Measurements from ENCODE around the gene ABCC2.
"Not testable (repeated sequence)": the region's sequence is repeated elsewhere in the genome, so short reads cannot be mapped to it uniquely, and the experiment has no call there.

Gene ABCC2

DNA sequence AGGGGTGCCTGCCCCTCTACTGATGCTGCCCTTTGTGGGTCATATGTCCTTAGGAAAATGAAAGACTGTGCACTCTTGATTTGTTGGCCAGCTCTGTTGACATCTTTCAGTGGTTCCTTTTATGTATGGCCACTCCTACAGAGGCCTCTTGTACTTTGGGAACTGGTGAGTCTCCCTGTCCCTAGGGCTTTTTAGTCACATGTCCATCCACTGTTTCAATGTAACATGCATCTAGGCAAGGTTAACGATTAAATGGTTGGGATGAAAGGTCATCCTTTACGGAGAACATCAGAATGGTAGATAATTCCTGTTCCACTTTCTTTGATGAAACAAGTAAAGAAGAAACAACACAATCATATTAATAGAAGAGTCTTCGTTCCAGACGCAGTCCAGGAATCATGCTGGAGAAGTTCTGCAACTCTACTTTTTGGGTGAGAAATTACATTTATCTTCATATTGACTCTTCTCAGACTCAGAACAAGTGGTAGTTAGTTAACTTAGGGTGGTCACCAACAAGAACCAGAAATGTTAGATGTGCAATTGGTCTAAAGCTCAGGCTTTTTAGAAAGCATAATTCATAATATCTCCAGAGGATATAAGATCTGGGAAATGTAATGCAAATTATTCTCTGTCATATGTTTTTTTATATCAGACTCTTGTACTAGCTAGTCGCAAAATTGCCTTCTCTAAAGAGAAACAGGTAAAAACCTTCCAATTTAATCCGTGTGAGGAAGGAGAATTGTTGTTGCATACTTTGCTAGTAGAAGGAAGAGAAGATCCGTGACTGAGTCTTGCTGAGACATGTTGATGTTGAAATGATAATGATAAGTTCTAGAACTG lies at the start of gene ABCC2:
Gene ABCC2 (plus strand): TSS at position 194 of the 840 bp plus-strand sequence. CDS start 205 bp downstream, at position 399.
- DNase-seq (ENCODE audit: low spot score) = no peak
- no peak for TF ChIP-seq CTCF (IDR thresholded peaks at IDR 0.05; ENCODE audit: extremely low read depth, insufficient read depth, missing control alignments)
- in situ Hi-C loops (cut with MboI; ENCODE audit: low pct_unique_long_range_greater_than_20kb, low sequenced_read_pairs, unreplicated experiment) = no loop called here

- in situ Hi-C loops (cut with MboI; ENCODE audit: low pct_unique_long_range_greater_than_20kb, low sequenced_read_pairs, unreplicated experiment) = no loop called here
These were observed 49.1 kb upstream of the ABCC2 start for GRCh38 chr10:99733366-99733765.

DNA sequence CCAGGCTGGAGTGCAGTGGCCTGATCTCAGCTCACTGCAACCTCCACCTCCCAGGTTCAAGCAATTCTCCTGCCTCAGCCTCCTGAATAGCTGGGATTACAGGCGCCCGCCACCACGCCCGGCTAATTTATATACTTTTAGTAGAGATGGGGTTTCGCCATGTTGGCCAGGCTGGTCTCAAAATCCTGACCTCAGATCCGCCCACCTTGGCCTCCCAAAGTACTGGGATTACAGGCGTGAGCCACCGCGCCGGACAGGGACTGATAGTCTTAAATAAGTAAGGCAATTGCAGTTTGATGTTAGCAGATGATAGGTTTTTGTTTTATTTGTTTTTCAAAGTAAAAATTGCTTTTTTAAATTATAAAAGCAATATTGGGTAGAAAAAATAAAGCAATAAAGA lies 48.3 kb upstream of the ABCC2 start:
- DNase-seq (ENCODE audit: low spot score); in situ Hi-C loops (cut with MboI; ENCODE audit: low pct_unique_long_range_greater_than_20kb, low sequenced_read_pairs, unreplicated experiment): not testable (repeated sequence)

More at GRCh38 chr10:99733366-99733765, 49.1 kb upstream of the ABCC2 start:
- DNase-seq (ENCODE audit: low spot score) = no peak
- no peak for TF ChIP-seq CTCF (IDR thresholded peaks at IDR 0.05; ENCODE audit: extremely low read depth, insufficient read depth, missing control alignments)

GRCh38 chr10:99740260-99740659 lies 42.2 kb upstream of the ABCC2 start:
- no peak for TF ChIP-seq CTCF (IDR thresholded peaks at IDR 0.05; ENCODE audit: extremely low read depth, insufficient read depth, missing control alignments)
- no peak for DNase-seq (ENCODE audit: low spot score)
- in situ Hi-C loops (cut with MboI; ENCODE audit: low pct_unique_long_range_greater_than_20kb, low sequenced_read_pairs, unreplicated experiment) = no loop called here

GRCh38 chr10:99740933-99741559 lies 41.4 kb upstream of the ABCC2 start:
- TF ChIP-seq CTCF (IDR thresholded peaks at IDR 0.05; ENCODE audit: extremely low read depth, insufficient read depth, missing control alignments) = no peak
- in situ Hi-C loops (cut with MboI; ENCODE audit: low pct_unique_long_range_greater_than_20kb, low sequenced_read_pairs, unreplicated experiment) = no loop called here
- DNase-seq (ENCODE audit: low spot score) = no peak

DNA sequence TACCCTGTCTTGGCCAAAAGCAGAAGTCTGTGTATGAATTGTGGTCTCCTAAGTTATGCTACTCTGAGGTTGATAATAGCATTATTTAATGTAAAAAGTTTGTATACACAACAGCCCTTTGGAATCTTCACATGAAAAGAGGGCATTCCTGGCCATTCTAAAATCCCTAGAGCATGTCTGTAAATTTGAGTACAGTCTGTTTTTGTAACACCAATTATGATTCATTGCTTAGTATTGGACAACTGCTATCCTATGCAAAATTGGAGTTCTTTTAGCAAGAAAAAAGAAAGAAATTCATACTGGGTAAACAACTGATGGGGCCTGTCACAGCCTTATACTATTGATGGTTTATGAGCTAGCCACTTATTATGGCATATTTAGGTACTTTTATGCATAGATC lies 40.2 kb upstream of the ABCC2 start:
- no peak for TF ChIP-seq CTCF (IDR thresholded peaks at IDR 0.05; ENCODE audit: extremely low read depth, insufficient read depth, missing control alignments)
- in situ Hi-C loops (cut with MboI; ENCODE audit: low pct_unique_long_range_greater_than_20kb, low sequenced_read_pairs, unreplicated experiment) = no loop called here
- DNase-seq (ENCODE audit: low spot score) = no peak

- DNase-seq (ENCODE audit: low spot score) = no peak
- no peak for TF ChIP-seq CTCF (IDR thresholded peaks at IDR 0.05; ENCODE audit: extremely low read depth, insufficient read depth, missing control alignments)
- in situ Hi-C loops (cut with MboI; ENCODE audit: low pct_unique_long_range_greater_than_20kb, low sequenced_read_pairs, unreplicated experiment) = no loop called here
These were observed 39.7 kb upstream of the ABCC2 start for GRCh38 chr10:99742701-99743100.

All from GM13977 (cell line).